HL-60/S4 (cell line): ENCODE measurements around the gene HSD17B2.
"Not testable (repeated sequence)": the region's sequence is repeated elsewhere in the genome, so short reads cannot be mapped to it uniquely, and the experiment has no call there.

ENCODE experiments used
- in situ Hi-C: fragments of 300-500 bp; cut with MboI; formaldehyde crosslinking; loops from 2 replicates; pipeline ENCODE4 v1.14.3; 2022; ENCODE audit warnings: low sequenced_read_pairs

Gene HSD17B2

DNA sequence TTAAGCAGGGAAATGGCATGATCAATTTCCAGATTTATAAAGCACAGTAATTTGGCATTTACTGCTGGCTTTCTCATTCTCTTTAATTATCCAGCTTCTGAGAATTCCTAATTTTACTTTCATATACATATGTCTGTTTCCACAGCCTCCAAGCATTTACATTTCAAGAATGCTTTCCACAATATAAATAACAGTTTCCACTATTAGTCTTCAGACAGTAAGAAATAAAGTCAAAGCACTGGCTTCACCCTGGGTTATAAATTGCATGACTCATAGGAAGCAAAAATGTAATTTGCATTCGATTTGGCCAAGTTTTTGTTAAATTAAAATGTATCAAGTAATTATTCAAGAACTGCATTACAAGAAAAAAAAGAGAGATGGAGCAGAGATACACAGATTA, 81.5 kb downstream of the HSD17B2 start:
- in situ Hi-C loops = no loop called here

DNA sequence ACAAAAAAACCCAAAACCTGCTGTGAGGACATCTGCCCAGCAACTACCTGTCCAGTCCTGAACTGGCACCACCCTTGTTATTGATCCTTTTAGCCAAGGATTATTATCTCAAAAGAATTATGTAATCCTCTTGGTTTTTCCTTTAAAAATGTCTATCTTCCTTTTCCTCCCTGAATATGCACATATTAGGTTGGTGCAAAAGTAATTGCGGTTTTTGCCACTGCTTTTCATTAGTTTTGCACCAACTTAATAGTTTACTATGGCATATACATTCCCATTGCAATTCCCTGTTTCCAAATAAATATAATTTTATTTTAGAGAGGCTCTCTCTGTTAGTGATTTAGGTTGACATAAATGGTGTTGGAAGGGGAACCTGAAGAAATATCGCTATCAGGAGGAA, 83.7 kb downstream of the HSD17B2 start:
- in situ Hi-C loops = no loop called here

DNA sequence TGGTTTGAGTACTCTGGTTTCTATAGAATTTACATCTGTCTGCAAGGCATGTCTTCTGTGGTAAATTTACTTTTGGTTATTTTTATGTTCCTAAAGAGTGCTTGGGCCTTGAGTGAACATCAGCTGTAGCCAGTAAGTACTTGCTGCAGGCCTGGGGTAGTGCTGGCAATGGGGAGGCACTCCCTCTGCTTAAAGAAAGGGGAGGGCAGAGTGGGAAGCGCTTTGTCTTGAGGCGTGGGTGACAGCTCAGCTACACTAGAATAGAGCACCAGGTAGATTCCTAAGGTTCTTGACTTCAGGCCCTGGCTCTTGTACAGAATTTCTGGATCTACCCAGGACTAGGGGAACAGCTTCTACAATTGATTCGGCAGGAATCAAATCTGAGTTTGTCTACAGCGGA, 84.4 kb downstream of the HSD17B2 start:
- in situ Hi-C loops = no loop called here

DNA sequence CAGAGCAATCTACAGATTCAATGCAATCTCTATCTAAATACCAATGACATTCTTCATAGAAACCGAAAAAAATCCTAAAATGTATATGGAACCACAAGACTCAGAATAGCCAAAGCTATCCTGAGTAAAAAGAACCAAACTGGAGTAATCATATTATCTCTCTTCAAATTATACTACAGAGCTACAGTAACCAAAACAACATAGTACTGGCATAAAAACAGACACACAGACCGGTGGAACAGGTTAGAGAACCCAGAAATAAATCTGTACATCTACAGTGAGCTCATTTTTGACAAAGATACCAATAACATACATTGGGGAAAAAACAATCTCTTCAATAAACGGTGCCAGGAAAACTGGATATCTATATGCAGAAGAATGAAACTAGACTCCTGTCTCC, 89.6 kb downstream of the HSD17B2 start:
- in situ Hi-C loops = no loop called here

DNA sequence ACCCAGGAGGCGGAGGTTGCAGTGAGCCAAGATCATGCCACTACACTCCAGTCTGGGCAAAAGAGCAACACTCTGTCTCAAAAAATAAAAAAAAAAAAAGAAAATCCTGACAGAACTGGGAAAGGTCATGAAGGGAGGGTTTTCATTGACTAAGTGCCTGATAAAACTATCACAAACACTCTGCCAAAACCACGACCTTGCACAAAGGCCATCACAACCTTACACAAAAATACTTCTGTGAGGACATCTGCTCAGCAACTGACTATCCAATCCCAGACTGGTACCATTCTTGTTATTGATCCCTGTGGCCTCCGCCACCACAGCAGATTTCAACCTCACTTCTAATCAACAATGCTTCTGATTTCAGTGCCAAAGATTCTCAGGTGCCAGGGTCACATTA, 94.8 kb downstream of the HSD17B2 start:
- in situ Hi-C loops = no loop called here

DNA sequence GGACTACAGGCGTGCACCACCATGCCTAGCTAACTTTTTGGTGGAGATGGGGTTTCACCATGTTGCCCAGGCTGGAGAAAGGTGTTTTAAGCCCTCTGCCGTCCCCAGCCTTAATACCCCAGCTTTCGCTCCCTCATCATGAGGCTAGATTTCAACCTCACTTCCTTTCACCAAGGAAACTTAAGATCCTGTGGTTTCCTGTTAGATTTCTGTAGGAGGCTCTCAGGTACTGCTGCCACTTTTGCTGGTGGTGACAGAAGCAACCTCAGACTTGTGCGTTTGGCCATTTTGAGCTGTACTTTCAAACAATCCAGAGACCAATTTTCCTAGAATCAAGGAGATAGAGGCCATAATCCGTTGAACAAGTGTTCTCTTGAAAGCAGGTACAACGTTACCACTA, 98.7 kb downstream of the HSD17B2 start:
- in situ Hi-C loops = no loop called here

DNA sequence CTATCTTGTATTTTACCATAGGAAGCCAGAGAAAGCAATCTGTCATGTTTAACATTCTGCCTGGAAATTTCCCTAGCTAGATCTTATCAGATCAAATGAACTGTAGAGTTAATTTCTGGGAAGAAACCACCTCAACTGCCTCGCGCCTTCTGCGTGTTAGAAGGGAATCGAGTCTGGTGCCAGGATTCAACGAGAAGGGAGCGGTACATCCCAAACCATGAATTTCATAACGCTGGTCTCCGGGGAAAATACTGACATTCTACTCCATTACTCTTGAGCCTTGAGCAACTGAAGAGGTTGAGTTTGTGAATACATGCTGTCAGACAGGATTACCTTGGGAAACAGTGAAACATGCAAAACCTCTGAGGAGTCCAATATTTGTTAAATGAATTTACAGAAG, 99.8 kb downstream of the HSD17B2 start:
- in situ Hi-C loops = no loop called here

DNA sequence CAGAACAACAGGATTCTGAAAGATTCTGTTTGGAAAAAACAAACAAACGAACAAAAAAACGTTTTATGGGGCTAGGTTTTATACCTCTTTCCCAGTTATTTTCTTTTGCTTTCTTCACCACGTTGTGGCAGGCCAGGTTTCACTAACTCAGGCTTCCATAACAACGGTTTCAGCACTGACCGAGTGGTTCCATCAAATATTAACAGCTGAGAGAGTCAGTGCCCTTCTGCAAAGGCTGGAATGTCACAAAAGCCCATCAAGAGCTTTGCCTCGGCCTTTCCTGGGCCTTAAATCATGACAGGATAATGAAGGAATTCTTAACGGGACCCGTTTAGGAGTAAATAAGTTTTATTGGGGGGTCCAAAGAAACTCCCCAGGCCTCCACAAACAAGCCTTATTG, 100.8 kb downstream of the HSD17B2 start:
- in situ Hi-C loops = no loop called here

DNA sequence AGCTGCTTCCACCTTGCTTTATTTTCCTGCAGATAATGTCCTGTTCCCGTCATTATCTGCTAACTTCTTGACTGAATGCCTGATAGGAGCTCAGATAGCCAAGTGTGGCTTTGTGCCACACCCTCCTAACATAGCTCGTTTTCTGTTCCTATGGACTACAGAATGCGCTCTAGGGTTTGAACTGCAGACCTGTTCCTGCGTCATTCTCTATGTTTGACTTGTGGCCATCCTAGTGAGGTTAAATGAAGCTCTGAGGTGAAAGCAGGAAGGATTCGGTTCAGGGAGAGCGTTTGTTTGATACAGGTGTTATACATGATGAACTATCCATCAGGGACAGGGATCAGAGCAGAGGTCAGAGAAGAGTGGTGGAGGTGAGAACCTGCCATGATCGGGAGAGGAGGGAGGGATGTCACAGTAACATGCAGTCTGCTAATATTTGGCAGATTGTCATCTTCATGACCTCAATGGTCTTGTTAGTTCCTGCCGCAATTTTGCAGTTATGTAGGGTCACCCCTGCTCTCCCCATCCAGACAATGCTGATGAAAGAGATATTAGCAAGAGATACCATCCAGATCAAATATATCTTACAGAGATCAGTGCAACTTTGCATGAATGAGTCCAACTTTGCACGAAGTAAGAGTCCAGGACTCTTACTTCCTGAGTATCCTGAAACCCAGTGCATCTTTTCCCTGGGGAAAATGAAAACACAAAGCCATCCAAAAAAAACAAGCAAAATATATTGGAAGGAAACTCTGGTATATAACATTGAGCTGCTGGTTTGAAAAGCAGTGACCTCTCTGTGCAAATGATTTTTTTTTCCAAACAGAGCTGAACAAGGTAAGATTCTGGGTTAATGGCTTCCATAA, 102.1 kb downstream of the HSD17B2 start:
- in situ Hi-C loops = no loop called here

DNA sequence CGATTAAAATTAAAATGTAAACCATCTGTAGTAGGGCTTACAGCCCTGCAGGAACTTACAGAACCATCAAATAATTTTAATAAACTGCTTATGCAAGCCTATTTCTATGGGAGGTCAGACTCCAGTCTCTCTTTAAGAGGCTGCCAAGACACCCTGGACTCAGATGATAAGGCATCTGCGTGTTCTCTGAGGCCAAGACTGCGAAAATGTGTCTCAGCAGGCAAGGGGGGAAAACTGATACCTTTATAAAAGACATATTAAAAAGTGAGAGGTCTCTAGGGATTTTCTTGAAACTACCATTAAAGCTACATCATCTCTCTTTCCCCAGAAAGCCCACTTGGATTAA, 102.7 kb downstream of the HSD17B2 start:
- in situ Hi-C loops = no loop called here

DNA sequence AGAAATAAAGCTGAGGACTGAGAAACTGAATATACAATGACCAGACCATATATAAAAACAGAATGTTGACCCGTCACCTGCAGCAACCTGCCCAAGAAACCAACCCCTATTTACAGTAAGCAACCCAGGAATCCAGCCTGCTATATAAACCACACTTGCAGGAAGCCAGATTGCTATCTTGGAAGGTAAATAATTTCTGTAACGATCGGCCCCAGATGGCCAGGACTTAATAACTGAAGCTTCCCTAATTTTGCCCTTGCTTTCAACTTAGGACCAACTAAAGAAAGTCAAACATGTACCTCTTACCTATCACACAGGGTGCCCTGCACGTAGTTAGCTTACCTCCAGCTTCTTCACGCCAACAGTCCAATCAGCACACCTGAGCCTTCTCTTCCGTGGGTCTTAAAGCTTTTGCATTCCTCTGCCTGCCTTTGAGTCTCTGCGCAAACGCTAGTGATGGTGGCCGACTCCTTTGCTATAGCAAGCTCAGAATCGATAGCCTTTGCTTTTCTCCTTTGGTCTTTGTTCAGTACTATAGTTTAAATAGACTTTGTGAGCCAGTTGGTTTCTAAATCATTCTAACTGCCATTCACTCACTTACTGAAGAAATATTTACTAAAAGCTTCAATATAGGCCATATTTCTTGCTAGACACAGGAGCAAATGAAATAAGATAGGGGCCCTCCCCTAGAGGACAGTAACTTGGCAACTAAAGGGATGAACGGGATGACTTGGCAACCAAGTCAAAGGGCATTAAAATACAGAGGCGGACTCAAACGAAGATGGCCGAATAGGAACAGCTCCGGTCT, 103.6 kb downstream of the HSD17B2 start:
- in situ Hi-C loops = no loop called here

DNA sequence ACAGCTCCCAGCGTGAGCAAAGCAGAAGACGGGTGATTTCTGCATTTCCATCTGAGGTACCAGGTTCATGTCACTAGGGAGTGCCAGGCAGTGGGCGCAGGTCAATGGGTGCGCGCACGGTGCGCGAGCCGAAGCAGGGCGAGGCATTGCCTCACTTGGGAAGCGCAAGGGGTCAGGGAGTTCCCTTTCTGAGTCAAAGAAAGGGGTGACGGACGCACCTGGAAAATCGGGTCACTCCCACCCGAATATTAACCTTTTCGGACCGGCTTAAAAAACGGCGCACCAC, 104.2 kb downstream of the HSD17B2 start:
- in situ Hi-C loops = not testable (repeated sequence)

DNA sequence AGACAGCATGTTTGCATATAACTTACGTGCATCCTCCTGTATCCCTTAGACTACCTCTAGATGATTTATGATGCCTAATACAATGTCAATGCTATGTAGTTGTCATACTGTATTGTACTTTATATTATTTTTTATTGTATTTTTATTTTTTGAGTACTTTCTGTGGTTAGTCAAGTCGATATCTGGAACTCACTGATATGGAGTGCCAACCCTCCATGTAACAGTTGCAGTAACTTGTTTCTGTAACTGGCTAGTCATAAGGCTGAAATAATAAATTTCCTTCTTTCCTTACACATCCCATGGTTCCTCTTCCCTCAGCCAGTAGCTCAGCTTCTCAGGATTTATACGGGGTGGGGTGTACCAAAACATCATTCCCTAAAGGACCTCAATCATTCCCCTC, 111.5 kb downstream of the HSD17B2 start:
- in situ Hi-C loops = no loop called here

DNA sequence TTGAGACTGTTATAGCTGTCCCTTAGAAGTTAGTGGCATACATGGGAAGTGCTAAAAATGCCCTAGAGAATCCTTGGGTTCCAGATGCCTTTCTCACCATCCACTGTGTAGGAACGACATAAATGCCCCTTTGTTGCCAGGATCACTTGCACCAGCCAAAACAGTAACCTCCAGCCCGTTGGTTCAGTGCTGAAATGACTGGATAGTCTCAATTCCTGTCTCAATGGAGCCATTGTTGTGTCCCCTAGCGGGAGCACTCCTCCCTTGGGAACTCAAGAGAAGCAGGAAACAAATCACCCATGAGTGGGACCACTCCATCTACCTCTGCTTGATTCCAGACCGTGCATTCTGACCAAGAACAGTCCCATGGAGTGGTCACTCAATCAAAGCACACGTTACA, 111.9 kb downstream of the HSD17B2 start:
- in situ Hi-C loops = no loop called here

DNA sequence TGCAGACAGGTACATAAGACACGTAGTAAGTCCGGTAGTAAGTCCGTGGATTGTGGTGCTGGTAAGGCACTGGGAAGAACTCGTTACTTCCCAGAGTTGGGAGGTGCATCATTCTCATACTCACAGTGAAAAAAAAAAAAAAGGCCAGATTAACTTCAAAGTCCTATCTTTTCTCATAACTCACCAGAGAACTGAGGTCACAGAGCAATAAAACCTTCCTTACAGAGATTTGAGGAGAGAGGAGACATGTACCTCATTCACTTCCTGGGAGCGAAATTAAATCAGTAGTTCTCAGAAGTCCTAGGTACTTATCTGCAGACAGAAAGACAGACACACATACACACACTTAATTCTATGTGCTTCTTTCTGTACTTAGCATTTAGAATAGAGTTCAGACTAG, 112.5 kb downstream of the HSD17B2 start:
- in situ Hi-C loops = no loop called here
